ACHN (cell line): ENCODE results near the gene RGS6.

ENCODE experiments used
- DNase-seq: peaks from one replicate; pipeline ENCODE4 v3.0.0-alpha.2; 2015
- in situ Hi-C: cut with HindIII; loops from 2 replicates; pipeline ENCODE4 v1.10.0; 2017; ENCODE audit warnings: low sequenced_read_pairs, low pct_ligation_motif_present, low pct_unique_long_range_greater_than_20kb

The RGS6 gene

GRCh38 chr14:72488514-72488913 is 556.3 kb downstream of the RGS6 start:
- in situ Hi-C loops = no loop called here
- no peak for DNase-seq

- in situ Hi-C loops = no loop called here
- DNase-seq = no peak
Observed at GRCh38 chr14:72492196-72492595, 560.0 kb downstream of the RGS6 start.

GRCh38 chr14:72495668-72496067 is 563.4 kb downstream of the RGS6 start:
- in situ Hi-C loops = no loop called here
- DNase-seq = no peak

- in situ Hi-C loops = no loop called here
- no peak for DNase-seq
Observed at GRCh38 chr14:72498646-72499045, 566.4 kb downstream of the RGS6 start.

GRCh38 chr14:72499746-72500145 is 567.5 kb downstream of the RGS6 start:
- DNase-seq = no peak
- in situ Hi-C loops = no loop called here

GRCh38 chr14:72500234-72500838 is 568.1 kb downstream of the RGS6 start:
- no peak for DNase-seq
- in situ Hi-C loops = no loop called here

- in situ Hi-C loops = no loop called here
- DNase-seq = no peak
Observed at GRCh38 chr14:72501439-72501838, 569.2 kb downstream of the RGS6 start.

- DNase-seq = no peak
- in situ Hi-C loops = no loop called here
Observed at GRCh38 chr14:72503271-72503670, 571.0 kb downstream of the RGS6 start.

- no peak for DNase-seq
- in situ Hi-C loops = no loop called here
Observed at GRCh38 chr14:72503696-72504368, 571.6 kb downstream of the RGS6 start.

- in situ Hi-C loops = no loop called here
Observed at GRCh38 chr14:72510566-72510965, 578.3 kb downstream of the RGS6 start.

GRCh38 chr14:72512281-72512680 is 580.1 kb downstream of the RGS6 start:
- in situ Hi-C loops = no loop called here
- DNase-seq = no peak

More at GRCh38 chr14:72510566-72510965, 578.3 kb downstream of the RGS6 start:
- no peak for DNase-seq

GRCh38 chr14:72512925-72513324 is 580.7 kb downstream of the RGS6 start:
- no peak for DNase-seq

GRCh38 chr14:72513346-72513745 is 581.1 kb downstream of the RGS6 start:
- in situ Hi-C loops = no loop called here
- no peak for DNase-seq

More at GRCh38 chr14:72512925-72513324, 580.7 kb downstream of the RGS6 start:
- in situ Hi-C loops = no loop called here

- in situ Hi-C loops = no loop called here
- peak; percentile 56 for DNase-seq
Observed at GRCh38 chr14:72513965-72514659, 581.9 kb downstream of the RGS6 start.

- DNase-seq = no peak
- in situ Hi-C loops = no loop called here
Observed at GRCh38 chr14:72514660-72515025, 582.4 kb downstream of the RGS6 start.

- in situ Hi-C loops = no loop called here
- peak; percentile 22 for DNase-seq
Observed at GRCh38 chr14:72515779-72516770, 583.8 kb downstream of the RGS6 start.

GRCh38 chr14:72516936-72517700 is 584.9 kb downstream of the RGS6 start:
- in situ Hi-C loops = no loop called here
- peak; percentile 68 for DNase-seq

GRCh38 chr14:72517736-72518135 is 585.5 kb downstream of the RGS6 start:
- in situ Hi-C loops = no loop called here
- no peak for DNase-seq
